Hepatocyte (in vitro differentiated cells): Measurements from ENCODE around the gene SLC35E2B.

Source experiments
- CTCF ChIP-seq: fragments of 200-600 bp; sonication (generic); IDR thresholded peaks from 2 replicates; pipeline ENCODE4 v1.5.1; 2016; ENCODE audit warnings: antibody characterized with exemption, mild to moderate bottlenecking; ENCODE audit not compliant: poor library complexity
- EZH2 ChIP-seq: fragments of 200-600 bp; sonication (generic); IDR thresholded peaks from 2 replicates; pipeline ENCODE4 v1.6.1; 2016; ENCODE audit warnings: antibody characterized with exemption, mild to moderate bottlenecking, borderline replicate concordance

GRCh38 chr1:1671365-1672119, 21.1 kb downstream of the SLC35E2B start:
- TF ChIP-seq CTCF, result no peak
- no peak for TF ChIP-seq EZH2
